ENCODE results near the gene EPO.

DNA sequence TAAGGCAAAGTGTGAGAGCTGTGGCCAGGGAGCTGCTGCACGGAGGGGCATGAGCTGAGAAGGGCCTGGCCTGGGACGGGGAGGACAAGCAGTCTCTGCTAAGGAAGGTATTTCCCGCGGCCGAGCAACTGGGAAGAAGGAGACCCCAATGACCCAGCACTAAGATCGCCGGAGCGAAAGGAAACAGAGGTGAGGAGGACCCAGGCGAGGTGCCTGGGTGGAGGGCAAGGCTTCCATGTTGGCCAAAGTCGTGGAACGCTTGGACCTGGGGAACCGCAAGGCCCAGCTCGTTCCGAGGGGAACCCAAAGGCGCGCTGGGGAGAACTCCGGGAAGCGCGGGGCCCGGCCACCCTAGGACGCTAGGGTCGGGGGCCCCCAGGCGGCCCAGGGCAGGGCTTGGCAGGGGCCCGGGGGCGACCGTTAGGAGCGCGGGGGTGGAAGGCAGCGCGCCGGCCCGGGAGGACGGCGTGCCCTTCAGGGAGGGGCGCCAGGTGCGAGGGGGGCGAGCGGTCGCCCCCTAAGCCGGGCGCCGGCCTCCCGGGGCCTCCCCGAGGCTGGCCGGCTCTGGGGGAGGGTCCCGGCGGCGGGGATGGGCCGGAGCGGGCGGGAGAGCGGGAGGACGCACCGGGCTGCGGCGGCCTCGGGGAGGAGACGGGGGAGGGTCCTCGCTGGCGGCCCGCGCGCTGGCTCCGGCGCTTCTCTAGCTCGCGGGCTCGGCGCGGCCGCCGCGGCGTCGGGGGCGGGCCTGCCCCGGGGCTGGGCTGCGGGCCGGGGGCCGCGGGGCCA, 26.8 kb upstream of the EPO start:
- no peak for TF ChIP-seq POLR2A (IDR thresholded peaks at IDR 0.05)
- TF ChIP-seq, protein P1, sequence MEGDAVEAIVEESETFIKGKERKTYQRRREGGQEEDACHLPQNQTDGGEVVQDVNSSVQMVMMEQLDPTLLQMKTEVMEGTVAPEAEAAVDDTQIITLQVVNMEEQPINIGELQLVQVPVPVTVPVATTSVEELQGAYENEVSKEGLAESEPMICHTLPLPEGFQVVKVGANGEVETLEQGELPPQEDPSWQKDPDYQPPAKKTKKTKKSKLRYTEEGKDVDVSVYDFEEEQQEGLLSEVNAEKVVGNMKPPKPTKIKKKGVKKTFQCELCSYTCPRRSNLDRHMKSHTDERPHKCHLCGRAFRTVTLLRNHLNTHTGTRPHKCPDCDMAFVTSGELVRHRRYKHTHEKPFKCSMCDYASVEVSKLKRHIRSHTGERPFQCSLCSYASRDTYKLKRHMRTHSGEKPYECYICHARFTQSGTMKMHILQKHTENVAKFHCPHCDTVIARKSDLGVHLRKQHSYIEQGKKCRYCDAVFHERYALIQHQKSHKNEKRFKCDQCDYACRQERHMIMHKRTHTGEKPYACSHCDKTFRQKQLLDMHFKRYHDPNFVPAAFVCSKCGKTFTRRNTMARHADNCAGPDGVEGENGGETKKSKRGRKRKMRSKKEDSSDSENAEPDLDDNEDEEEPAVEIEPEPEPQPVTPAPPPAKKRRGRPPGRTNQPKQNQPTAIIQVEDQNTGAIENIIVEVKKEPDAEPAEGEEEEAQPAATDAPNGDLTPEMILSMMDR (IDR thresholded peaks at IDR 0.05) = no peak

All from esophagus squamous epithelium (tissue), 4 donors.